Measurements from ENCODE around the gene FAM13B.

DNA sequence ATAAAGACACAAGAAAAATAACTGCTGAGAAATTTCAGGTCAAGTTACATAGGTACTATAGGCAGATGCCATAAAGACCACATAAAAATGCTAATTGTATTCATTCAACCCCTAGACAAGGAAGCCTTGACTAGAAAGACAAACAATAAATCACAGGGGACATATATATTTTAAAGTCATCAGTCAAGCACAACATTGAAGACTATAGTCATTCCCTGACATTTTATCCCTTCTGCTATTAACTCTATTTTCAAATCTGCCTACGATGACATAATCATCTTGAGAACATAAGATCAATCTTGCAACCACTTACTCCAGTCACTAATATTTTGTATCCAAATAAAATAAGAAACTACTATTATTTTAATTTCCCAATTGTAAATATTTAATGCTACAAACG lies 38.3 kb downstream of the FAM13B start:
- TF ChIP-seq EZH2 (IDR thresholded peaks at IDR 0.05), result no peak
- TF ChIP-seq POLR2AphosphoS5 (IDR thresholded peaks at IDR 0.05; ENCODE audit: borderline replicate concordance, low read depth, low read length), result no peak
